BLaER1 treated with 17β-estradiol and CSF1 and Interleukin-3, amounts not matched to agents 10 nM and 100 nM (cell line): Measurements from ENCODE around the gene PNPLA1.

Source experiments
- H3K27ac ChIP-seq, 11 experiments: shearing (Covaris generic); formaldehyde crosslinking; 2 replicates each; pipeline ENCODE4 v1.8.1; 2022
- H3K27me3 ChIP-seq, 11 experiments: shearing (Covaris generic); formaldehyde crosslinking; 2 replicates each; pipeline ENCODE4 v1.8.1; 2022
- H3K36me3 ChIP-seq, 11 experiments: shearing (Covaris generic); formaldehyde crosslinking; 2 replicates each; pipeline ENCODE4 v1.8.1; 2022
- H3K4me1 ChIP-seq, 10 experiments: shearing (Covaris generic); formaldehyde crosslinking; 2 replicates each; pipeline ENCODE4 v1.8.1; 2022
- H3K4me2 ChIP-seq, 11 experiments: shearing (Covaris generic); formaldehyde crosslinking; 2 replicates each; pipeline ENCODE4 v1.8.1; 2022
- H3K4me3 ChIP-seq, 10 experiments: shearing (Covaris generic); formaldehyde crosslinking; 2 replicates each; pipeline ENCODE4 v1.8.1; 2022
- H3K9ac ChIP-seq, 11 experiments: shearing (Covaris generic); formaldehyde crosslinking; 2 replicates each; pipeline ENCODE4 v1.8.1; 2022
- H3K9me3 ChIP-seq, 11 experiments: shearing (Covaris generic); formaldehyde crosslinking; replicated peaks in 1 of 11; 2 replicates each; pipeline ENCODE4 v1.8.1; 2022
- H4K20me1 ChIP-seq, 11 experiments: shearing (Covaris generic); formaldehyde crosslinking; 2 replicates each; pipeline ENCODE4 v1.8.1; 2022
- Cebpa-rat ChIP-seq, 11 experiments: shearing (Covaris generic); IDR thresholded peaks; 2 replicates each; pipeline ENCODE4 v1.8.1; 2022

The PNPLA1 gene

DNA sequence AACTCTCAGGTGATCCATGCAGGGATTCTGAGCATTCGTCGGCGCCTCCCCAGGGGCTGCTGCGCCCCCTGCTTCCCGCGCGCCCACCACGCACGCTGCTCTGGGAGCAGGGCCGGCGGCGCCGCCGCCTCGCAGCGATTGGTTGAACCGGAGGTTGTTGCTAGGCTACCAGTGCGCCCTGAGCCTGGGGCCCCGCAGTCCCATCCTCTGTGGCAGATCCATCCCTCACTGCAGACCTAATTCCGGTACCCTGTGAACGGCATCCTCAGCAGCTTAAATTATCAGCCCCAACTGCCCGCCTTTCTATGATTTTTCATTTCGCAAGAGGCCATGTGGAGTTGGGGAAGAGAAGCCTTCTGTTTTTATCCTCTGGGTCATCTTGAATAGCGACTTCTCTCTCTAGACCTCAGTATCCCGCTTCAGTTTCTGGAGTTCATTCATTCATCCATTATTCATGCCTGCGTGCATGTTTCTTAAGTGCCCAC, 15.4 kb downstream of the PNPLA1 start:
- H3K36me3 ChIP-seq = no peaks in the 10 kb centered on the region
- H3K4me3 ChIP-seq = no peak overlapping the region
- H3K4me1 ChIP-seq = peaks cover 9 to 39% (median 14%) of the 10 kb centered on the region in 10 experiments
- TF ChIP-seq Cebpa-rat (IDR thresholded peaks at IDR 0.05) = no peak
- 0 out of 22 replicates have a peak overlapping the region, but pooled peaks of 1 of the 11 experiments have one; percentile 19 for H3K4me2 ChIP-seq
- H3K27me3 ChIP-seq = peaks cover 0 to 10% (median 5%) of the 10 kb centered on the region in 11 experiments; a peak in 6 of 22 replicates
- peaks cover 0 to 8% (median 0%) of the 10 kb centered on the region in 11 experiments; a peak in 2 of 22 replicates for H3K9me3 ChIP-seq
- H4K20me1 ChIP-seq = no peaks in the 10 kb centered on the region
- no peak overlapping the region for H3K27ac ChIP-seq
- no peak overlapping the region for H3K9ac ChIP-seq

DNA sequence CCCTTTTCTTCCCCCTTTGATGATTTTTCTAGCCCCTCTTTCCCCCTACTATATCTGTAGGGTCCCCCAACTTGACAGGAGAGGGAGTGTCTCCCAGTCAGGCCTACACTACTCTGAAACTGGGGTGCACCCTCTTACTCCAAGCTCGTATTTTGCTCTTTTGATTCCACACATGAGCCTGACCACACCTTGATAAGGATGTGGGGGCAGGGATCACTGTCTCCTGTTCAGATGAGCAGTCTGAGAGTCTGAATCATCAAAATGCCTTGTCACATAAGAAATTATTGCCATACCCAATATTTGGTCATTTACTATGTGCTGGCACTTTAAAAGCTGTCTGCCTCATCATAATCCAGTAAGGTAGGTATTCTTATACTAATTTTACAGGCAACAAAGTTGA, 15.9 kb downstream of the PNPLA1 start:
- Histone ChIP-seq H3K36me3 (no peaks in the 10 kb centered on the region), H3K4me3 (no peak overlapping the region), H3K27ac (no peak overlapping the region), H3K4me2 (no peak overlapping the region), H3K9me3 (peaks cover 0 to 8% (median 0%) of the 10 kb centered on the region in 11 experiments; a peak in 2 of 22 replicates), H3K9ac (no peak overlapping the region), H3K4me1 (peaks cover 3 to 39% (median 10%) of the 10 kb centered on the region in 10 experiments), H4K20me1 (no peaks in the 10 kb centered on the region), H3K27me3 (peaks cover 0 to 10% (median 5%) of the 10 kb centered on the region in 11 experiments; a peak in 6 of 22 replicates)
- TF ChIP-seq Cebpa-rat (IDR thresholded peaks at IDR 0.05) = no peak

DNA sequence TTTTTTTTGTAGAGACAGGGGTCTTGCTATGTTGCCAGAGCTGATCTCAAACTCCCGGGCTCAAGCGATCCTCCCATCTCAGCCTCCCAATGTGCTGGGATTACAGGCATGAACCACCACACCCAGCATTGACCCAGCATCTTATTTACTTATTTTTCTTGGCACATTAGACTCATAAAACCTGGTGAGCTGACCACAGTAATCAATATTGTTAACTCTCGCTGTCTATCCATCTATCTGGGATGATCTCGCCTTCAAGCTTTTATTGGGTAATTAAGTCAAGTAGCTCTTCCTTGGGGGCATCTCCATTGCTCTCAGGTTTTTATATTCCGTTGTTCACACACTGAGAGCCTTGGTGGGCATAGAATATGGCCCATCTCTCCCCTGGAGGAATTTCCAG, 17.0 kb downstream of the PNPLA1 start:
- peaks cover 0 to 8% (median 0%) of the 10 kb centered on the region in 11 experiments; a peak in 2 of 22 replicates for H3K9me3 ChIP-seq
- no peaks in the 10 kb centered on the region for H4K20me1 ChIP-seq
- peaks cover 0 to 40% (median 7%) of the 10 kb centered on the region in 10 experiments; a peak in 9 of 20 replicates for H3K4me1 ChIP-seq
- H3K4me2 ChIP-seq = no peak overlapping the region
- H3K27ac ChIP-seq = no peak overlapping the region
- no peak for TF ChIP-seq Cebpa-rat (IDR thresholded peaks at IDR 0.05)
- H3K4me3 ChIP-seq = no peak overlapping the region
- H3K36me3 ChIP-seq = no peaks in the 10 kb centered on the region
- H3K9ac ChIP-seq = no peak overlapping the region
- H3K27me3 ChIP-seq = peaks cover 0 to 10% (median 5%) of the 10 kb centered on the region in 11 experiments; a peak in 6 of 22 replicates

DNA sequence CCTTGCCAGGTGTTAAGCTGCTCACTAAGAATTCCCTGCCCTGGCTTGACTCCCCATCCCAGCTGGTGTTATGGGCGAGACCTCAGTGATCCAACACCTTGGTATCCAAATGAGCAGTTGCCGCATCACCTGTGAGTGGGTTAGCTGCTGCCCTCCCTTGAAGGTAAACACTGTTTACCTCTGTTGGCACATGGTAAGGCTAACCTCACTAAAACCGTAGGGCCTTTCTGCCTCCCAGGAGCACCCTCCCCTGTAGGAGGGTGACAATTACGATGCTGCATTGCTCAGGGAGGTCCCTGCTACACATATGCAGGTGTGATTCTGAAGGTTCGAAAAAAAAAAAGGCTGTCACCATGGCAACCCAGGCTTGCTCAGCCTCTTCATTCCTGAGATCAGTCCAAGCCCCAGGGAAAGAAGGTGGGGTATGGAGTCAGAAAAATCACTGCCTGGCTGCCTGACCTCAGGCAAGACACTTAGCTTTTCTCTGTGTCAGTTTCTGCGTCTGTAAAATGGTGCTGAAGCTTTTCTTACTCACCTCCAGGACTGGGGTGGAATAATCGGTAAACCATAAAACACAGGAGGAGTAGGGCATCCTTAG, 19.5 kb downstream of the PNPLA1 start:
- Histone ChIP-seq H3K27me3 (peaks cover 0 to 10% (median 5%) of the 10 kb centered on the region in 11 experiments; a peak in 6 of 22 replicates), H3K36me3 (no peaks in the 10 kb centered on the region), H3K9ac (no peak overlapping the region), H3K4me1 (peaks cover 0 to 40% (median 7%) of the 10 kb centered on the region in 10 experiments; a peak in 11 of 20 replicates), H3K27ac (no peak overlapping the region), H3K4me3 (no peak overlapping the region), H4K20me1 (no peaks in the 10 kb centered on the region), H3K4me2 (no peak overlapping the region), H3K9me3 (no peaks in the 10 kb centered on the region)
- TF ChIP-seq Cebpa-rat (IDR thresholded peaks at IDR 0.05) = no peak

DNA sequence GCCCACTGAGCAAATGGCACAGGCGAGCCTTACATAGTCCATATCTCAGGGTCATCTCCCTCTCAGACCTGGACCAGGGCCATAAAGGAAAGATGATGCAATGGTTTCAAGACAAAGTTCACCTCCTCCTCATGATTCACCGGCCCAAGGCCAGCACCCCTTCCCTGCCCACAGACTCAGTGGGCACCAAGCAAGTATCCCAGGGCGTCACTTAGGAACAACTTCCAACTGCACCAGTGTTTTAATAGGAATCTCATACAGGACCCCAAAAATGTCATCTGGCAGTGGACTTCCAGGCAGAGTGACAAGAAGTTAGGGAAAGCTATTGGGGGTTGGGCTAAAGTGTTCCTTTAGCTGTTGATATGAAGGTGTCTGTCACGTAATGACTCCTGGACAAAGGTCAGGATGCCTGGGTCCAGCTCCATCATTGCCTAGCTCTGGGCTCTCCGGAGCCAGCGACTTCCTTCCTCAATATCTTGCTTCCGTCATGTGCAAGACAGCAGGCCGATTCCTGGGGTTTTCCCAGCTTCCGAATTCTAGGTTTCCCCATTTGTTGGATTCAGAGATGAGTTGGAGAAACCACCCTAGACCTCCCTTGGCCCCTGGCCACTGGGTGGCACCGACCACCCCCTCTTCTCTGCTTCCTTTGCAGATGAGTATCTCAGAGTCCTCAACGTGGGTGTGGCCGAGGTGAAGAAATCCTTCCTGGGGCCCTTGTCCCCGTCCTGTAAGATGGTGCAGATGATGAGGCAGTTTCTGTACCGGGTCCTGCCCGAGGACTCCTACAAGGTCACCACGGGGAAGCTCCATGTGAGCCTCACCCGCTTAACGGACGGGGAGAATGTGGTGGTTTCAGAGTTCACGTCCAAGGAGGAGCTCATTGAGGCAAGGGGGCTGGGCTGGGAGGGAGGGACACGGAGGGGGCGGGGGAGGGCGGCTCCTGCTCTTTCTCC, 21.1 kb downstream of the PNPLA1 start:
- Histone ChIP-seq H4K20me1 (no peaks in the 10 kb centered on the region), H3K4me3 (no peak overlapping the region), H3K36me3 (no peaks in the 10 kb centered on the region), H3K4me1 (peaks cover 6 to 37% (median 17%) of the 10 kb centered on the region in 10 experiments; a peak in 19 of 20 replicates), H3K4me2 (peak overlapping the region in 5 of 11 experiments; percentile 48 to 65 (median 56); a peak in 10 of 22 replicates), H3K9ac (no peak overlapping the region), H3K27ac (peak overlapping the region in 3 of 11 experiments; percentile 32 to 56 (median 38); a peak in 5 of 22 replicates), H3K9me3 (no peaks in the 10 kb centered on the region), H3K27me3 (0 out of 22 replicates have a peak, but pooled peaks cover 0 to under 1% (median 0%) of the 10 kb centered on the region in 11 experiments)
- TF ChIP-seq Cebpa-rat (IDR thresholded peaks at IDR 0.05) = 0 out of 22 replicates have a peak, but pooled peaks of 1 of the 11 experiments have one; percentile 12

DNA sequence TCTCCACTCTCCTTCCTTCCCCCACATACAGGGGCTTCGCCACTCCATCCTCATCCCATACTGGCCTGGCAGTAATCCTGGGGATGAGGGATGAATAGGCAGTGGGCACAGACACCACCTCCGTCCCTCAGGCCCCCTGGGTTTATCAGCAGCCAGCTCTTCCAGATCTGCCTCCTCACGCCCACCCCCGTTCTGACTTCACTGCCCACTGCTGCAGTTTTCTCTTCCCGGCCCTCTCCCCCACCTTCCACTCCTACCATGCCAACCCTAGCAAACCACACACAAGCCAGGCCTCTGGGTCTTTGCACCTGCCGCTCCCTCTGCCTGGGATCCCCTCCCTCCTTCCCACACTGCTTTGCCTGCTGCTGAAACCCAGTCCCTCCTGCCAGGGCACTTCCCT, 22.3 kb downstream of the PNPLA1 start:
- Histone ChIP-seq H3K4me3 (no peak overlapping the region), H3K9ac (no peak overlapping the region), H4K20me1 (no peaks in the 10 kb centered on the region), H3K27me3 (no peaks in the 10 kb centered on the region), H3K27ac (no peak overlapping the region; a peak in 1 of 22 replicates), H3K4me2 (peak overlapping the region in 3 of 11 experiments; percentile 56 to 58 (median 56); a peak in 5 of 22 replicates), H3K4me1 (peaks cover 6 to 45% (median 17%) of the 10 kb centered on the region in 10 experiments; a peak in 19 of 20 replicates), H3K36me3 (no peaks in the 10 kb centered on the region), H3K9me3 (no peaks in the 10 kb centered on the region)
- TF ChIP-seq Cebpa-rat (IDR thresholded peaks at IDR 0.05) = no peak

DNA sequence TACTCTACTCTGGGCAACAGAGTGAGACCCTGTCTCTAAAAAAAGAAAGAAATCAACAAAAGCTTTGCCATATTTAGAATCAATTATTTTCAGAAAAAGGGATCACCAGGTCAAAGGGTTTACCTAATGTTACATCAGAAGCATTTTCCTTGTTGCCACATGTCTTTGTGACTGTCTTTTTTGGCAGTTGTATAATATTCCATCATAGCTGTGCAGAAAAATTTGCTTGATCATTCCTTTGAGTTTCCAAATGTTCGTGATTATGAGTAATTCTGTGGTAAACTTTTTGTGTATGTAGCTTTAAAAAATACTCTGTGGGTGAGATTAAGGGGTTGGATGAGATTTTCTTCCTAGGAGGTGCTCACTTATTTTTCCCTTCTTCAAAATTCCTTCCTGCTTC, 26.4 kb downstream of the PNPLA1 start:
- Histone ChIP-seq H3K4me3 (no peak overlapping the region), H3K9ac (no peak overlapping the region), H3K27ac (0 out of 22 replicates have a peak overlapping the region, but pooled peaks of 1 of the 11 experiments have one; percentile 6), H3K36me3 (no peaks in the 10 kb centered on the region), H3K27me3 (no peaks in the 10 kb centered on the region), H4K20me1 (no peaks in the 10 kb centered on the region), H3K9me3 (no peaks in the 10 kb centered on the region), H3K4me1 (peaks cover 6 to 24% (median 10%) of the 10 kb centered on the region in 10 experiments; a peak in 19 of 20 replicates), H3K4me2 (peak overlapping the region in 2 of 11 experiments; percentile 10 to 13; a peak in 2 of 22 replicates)
- TF ChIP-seq Cebpa-rat (IDR thresholded peaks at IDR 0.05) = no peak

DNA sequence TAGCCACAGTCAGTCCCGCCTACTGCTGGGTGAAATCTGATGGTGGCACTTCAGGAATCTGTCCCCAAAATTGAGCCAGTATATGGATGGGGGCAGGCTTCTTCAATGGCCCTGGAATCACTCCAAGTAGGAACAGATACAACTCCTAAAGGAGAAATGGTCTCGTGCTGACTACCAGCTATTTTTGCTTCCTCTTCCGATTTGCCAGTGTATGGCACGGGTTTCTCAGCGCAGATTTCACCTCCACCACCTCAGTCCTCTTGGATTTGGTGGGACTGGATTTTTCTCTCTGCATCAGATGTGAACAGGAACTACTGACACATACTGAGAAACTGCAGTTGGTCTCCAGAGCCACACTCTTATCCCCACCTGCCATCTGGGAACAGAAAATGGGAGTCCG, 27.2 kb downstream of the PNPLA1 start:
- no peak for TF ChIP-seq Cebpa-rat (IDR thresholded peaks at IDR 0.05)
- H3K4me2 ChIP-seq = peak overlapping the region in 3 of 11 experiments; percentile 10 to 34 (median 13); a peak in 3 of 22 replicates
- H3K4me1 ChIP-seq = peaks cover 6 to 16% (median 12%) of the 10 kb centered on the region in 10 experiments; a peak in 18 of 20 replicates
- no peaks in the 10 kb centered on the region for H3K9me3 ChIP-seq
- H3K9ac ChIP-seq = no peak overlapping the region
- H3K27ac ChIP-seq = no peak overlapping the region
- no peak overlapping the region for H3K4me3 ChIP-seq
- no peaks in the 10 kb centered on the region for H3K27me3 ChIP-seq
- no peaks in the 10 kb centered on the region for H4K20me1 ChIP-seq
- no peaks in the 10 kb centered on the region for H3K36me3 ChIP-seq
